Cardiac muscle cell (in vitro differentiated cells and primary cell): Measurements from ENCODE around the gene CEACAM16. TPM values are rescaled to one million over a fixed set of nuclear protein-coding genes. Genes with fewer than 3 reads are reported as not detected.

ENCODE experiments used
- DNase-seq, 2 donors: peaks; one replicate each; pipeline versions ENCODE4 v3.0.0 to v3.0.0-alpha.2; 2010 to 2017; ENCODE audit warnings: low read depth in 1 of 2, low spot score in 1 of 2
- H3K27ac ChIP-seq: fragments of 200-600 bp; sonication (generic); 2 replicates; pipeline ENCODE4 v1.5.1; 2016
- H3K27me3 ChIP-seq: fragments of 200-600 bp; sonication (generic); 2 replicates; pipeline ENCODE4 v1.6.0; 2016; ENCODE audit warnings: control low read depth
- H3K36me3 ChIP-seq: fragments of 200-600 bp; sonication (generic); 2 replicates; pipeline ENCODE4 v1.5.1; 2016; ENCODE audit warnings: control low read depth
- H3K4me1 ChIP-seq: fragments of 200-600 bp; sonication (generic); 2 replicates; pipeline ENCODE4 v1.8.1; 2017; ENCODE audit warnings: low read depth, mild to moderate bottlenecking, mixed run types
- H3K4me3 ChIP-seq: fragments of 200-600 bp; sonication (generic); 2 replicates; pipeline ENCODE4 v1.5.1; 2016; ENCODE audit warnings: mild to moderate bottlenecking
- H3K9me3 ChIP-seq: fragments of 200-600 bp; sonication (generic); 2 replicates; pipeline ENCODE4 v1.5.1; 2017; ENCODE audit warnings: low read depth, mild to moderate bottlenecking, control low read depth
- polyA plus RNA-seq: library from polyadenylated mRNA; unstranded; fragments of >200 nt; fragmentation: Nextera tagmentation; extraction: Ambion mirVana; gene quantifications from 2 replicates; pipeline ENCODE4 v1.2.1, GENCODE V29; 2016
- total RNA-seq: library from RNA; depleted of rRNA; stranded (reverse); fragments of >200 nt; gene quantifications from 2 replicates; pipeline ENCODE4 v1.2.3, GENCODE V29; 2016
- TF ChIP-seq, protein P1 (sequence below): IDR thresholded peaks from 2 replicates; pipeline ENCODE4 v1.5.1; 2012; ENCODE audit warnings: low read depth, mild to moderate bottlenecking, low read length

Gene CEACAM16
- total and polyA plus RNA-seq, 2 experiments from 2014 or later = not detected

DNA sequence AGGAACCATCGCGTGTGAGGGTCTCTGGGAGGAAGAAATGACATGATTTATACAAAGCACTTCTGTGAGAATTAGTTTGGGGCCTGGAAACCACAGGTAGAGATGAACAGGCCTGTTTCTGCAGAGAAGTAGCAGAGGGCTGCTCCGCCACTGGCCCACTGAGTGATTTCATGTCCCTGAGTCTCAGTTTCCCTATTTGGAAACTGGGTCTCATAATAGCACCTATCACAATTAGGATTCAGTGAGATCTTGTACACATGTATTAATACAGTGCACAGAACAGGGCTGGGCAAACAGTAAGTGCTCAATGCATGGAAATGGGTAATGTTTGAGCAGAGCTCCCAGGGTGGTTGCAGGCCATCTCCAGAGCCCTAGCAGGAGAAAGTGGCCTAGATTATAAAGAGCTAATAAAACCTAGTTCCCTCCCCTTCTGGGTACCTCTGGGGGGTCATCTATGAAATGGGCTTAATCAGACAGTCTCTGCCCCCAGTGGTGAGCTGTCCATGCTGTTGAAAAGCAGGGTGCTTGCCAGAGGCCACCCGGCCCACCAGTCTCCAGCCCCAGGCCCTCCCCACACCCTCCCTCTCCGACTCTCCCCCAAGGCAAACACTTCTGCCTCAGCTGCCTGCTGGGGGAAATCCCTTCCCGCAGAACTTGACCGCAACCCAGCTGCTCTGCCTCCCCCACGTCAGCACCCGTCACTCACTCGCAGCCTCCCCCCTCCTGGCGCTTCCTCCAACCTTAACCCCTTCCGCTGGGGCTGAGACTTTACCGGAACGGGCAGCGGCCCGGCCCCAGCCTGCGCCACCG lies 54.1 kb downstream of the CEACAM16 start:
- H3K27ac ChIP-seq = peak overlapping the region; percentile 26

DNA sequence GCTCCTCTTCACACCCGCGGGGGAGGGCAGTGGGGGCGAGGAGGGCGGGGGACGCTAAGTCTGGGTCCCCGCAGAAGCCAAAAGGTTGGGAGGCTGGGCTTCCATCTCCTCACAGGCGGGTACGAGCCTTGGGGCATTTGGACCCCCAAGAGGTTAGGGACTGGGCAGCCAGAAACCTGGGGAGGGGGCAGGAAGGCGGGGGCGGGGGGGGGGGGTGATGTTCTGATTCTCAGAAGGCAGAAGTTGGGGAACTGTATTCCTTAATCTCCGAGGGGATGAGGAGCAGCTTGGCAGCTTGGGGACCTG lies 54.6 kb downstream of the CEACAM16 start:
- Histone ChIP-seq H3K4me3 (peak overlapping the region; percentile 22), H3K27ac (peak overlapping the region; percentile 26), H3K36me3 (no peaks in the 10 kb centered on the region), H3K4me1 (peaks cover 18% of the 10 kb centered on the region), H3K9me3 (no peaks in the 10 kb centered on the region), H3K27me3 (peaks cover 3% of the 10 kb centered on the region)
- TF ChIP-seq, protein P1, sequence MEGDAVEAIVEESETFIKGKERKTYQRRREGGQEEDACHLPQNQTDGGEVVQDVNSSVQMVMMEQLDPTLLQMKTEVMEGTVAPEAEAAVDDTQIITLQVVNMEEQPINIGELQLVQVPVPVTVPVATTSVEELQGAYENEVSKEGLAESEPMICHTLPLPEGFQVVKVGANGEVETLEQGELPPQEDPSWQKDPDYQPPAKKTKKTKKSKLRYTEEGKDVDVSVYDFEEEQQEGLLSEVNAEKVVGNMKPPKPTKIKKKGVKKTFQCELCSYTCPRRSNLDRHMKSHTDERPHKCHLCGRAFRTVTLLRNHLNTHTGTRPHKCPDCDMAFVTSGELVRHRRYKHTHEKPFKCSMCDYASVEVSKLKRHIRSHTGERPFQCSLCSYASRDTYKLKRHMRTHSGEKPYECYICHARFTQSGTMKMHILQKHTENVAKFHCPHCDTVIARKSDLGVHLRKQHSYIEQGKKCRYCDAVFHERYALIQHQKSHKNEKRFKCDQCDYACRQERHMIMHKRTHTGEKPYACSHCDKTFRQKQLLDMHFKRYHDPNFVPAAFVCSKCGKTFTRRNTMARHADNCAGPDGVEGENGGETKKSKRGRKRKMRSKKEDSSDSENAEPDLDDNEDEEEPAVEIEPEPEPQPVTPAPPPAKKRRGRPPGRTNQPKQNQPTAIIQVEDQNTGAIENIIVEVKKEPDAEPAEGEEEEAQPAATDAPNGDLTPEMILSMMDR = no peak
- no peak for DNase-seq

More for the DNA sequence above, 54.1 kb downstream of the CEACAM16 start:
- H3K4me3 ChIP-seq = peak overlapping the region; percentile 22
- H3K27me3 ChIP-seq = peaks cover 3% of the 10 kb centered on the region
- H3K9me3 ChIP-seq = no peaks in the 10 kb centered on the region
- peaks cover 14% of the 10 kb centered on the region for H3K4me1 ChIP-seq
- DNase-seq = peak; percentile 77 to 100
- TF ChIP-seq, protein P1 = no peak
- H3K36me3 ChIP-seq = no peaks in the 10 kb centered on the region

DNA sequence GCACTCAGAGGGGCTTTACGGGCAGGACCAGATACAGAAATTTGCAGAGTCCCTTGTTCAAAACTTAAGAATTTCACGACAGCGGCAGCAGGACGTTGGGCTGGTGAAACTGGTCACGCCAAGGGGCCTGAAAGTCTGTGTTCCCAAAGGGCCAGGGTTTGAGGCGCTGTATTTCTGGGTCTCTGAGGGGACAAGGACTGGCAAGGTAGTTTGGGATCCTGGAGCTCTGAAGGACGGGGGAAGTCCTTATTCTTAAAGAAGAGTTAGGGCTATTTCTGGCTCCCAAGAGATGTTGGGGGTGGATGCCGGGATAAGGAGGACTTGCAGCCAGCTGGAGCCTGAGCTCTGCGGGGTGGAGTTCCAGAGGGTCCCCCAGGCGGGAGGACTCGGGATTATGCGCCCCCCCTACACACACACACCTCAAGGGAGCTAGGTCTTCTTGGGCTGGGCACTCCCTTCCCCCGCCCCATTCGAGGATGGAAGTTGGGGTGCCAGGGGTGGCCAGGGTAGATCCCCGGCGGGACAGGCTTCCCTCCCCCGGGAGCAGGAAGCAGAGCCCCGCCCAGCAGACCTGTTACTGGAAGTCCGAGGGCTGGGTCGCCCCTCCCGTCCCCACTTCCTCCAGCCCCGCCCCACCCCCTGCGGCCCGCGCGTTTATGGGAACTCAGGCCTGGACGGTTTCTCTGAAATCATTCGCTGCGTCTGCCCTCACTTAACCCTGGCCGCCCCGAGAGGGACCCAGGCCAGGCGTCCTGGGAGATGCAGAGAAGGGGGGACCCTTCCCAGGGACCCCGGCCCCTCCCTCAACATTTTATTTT lies 55.2 kb downstream of the CEACAM16 start:
- Histone ChIP-seq H3K9me3 (no peaks in the 10 kb centered on the region), H3K4me1 (peaks cover 19% of the 10 kb centered on the region), H3K36me3 (no peaks in the 10 kb centered on the region), H3K4me3 (peak overlapping the region; percentile 22), H3K27me3 (peaks cover 3% of the 10 kb centered on the region), H3K27ac (peak overlapping the region; percentile 26)
- TF ChIP-seq, protein P1 = peak; percentile 5
- peak; percentile 87 to 96 for DNase-seq

DNA sequence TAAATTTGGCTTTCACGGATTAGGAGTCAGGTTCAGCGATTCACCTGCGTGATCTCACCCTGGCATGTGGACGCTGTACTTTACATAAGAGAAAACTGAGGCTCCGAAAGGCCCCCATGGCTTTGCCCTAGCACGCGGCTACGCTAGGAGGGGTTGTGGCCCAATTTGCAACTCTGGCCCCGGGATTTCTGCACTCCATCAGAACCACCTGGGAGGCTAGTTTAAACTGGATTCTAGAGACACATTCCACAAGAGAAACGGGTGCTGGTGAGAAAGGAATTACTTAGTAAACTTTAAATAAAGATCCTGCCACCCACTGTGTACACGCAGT lies 55.8 kb downstream of the CEACAM16 start:
- peak overlapping the region; percentile 22 for H3K4me3 ChIP-seq
- peaks cover 3% of the 10 kb centered on the region for H3K27me3 ChIP-seq
- TF ChIP-seq, protein P1 = no peak

DNA sequence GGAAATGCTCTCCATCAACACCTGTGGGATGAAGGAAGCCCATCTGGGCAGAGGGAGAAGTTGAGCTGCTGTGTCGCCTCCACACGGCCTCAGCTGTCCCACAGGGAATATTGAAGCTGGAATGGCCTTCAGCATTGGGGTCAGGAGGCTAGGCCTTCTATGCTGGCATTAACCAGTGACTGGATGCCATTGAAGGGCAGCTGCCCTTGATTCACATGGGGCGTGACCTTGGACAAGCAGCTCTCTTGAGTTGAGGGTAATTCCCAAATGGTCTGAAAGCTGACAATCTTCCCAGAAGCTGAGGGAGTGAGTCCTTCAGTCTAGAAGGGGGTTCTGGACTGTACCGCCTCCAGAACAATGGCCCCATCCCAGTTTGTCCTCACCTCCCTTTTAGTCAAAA lies 56.3 kb downstream of the CEACAM16 start:
- Histone ChIP-seq H3K4me1 (peaks cover 15% of the 10 kb centered on the region), H3K9me3 (no peaks in the 10 kb centered on the region), H3K27ac (peak overlapping the region; percentile 26), H3K36me3 (no peaks in the 10 kb centered on the region), H3K4me3 (no peak overlapping the region), H3K27me3 (peaks cover 3% of the 10 kb centered on the region)
- no peak for DNase-seq
- TF ChIP-seq, protein P1 = no peak

More for the DNA sequence above, 55.8 kb downstream of the CEACAM16 start:
- Histone ChIP-seq H3K27ac (peak overlapping the region; percentile 26), H3K36me3 (no peaks in the 10 kb centered on the region), H3K9me3 (no peaks in the 10 kb centered on the region), H3K4me1 (peaks cover 15% of the 10 kb centered on the region)
- DNase-seq = no peak
